Tibial nerve (tissue), 4 donors: Measurements from ENCODE around the gene STAT4.

Experiments used
- CTCF ChIP-seq, 5 experiments: fragments of 200-600 bp in 3 of 5; fragments of 450-650 bp in 2 of 5; sonication (generic) in 3 of 5; IDR thresholded peaks; one replicate each; pipeline ENCODE4 v1.5.1; 2016 to 2019; ENCODE audit warnings: antibody characterized with exemption in 5 of 5, mild to moderate bottlenecking in 3 of 5, moderate library complexity in 2 of 5
- EP300 ChIP-seq, 2 donors: sonication (generic); formaldehyde crosslinking; IDR thresholded peaks; one replicate each; pipeline ENCODE4 v1.6.1; 2017; ENCODE audit warnings: antibody characterized with exemption in 2 of 2, mild to moderate bottlenecking in 1 of 2

- TF ChIP-seq EP300 (IDR thresholded peaks at IDR 0.05) = no peak
- no peak for TF ChIP-seq CTCF (IDR thresholded peaks at IDR 0.05)
Observed at GRCh38 chr2:191144217-191144616, 6.6 kb downstream of the STAT4 start.
